ENCODE measurements around the gene AKAP17A. TPM values are rescaled to one million over a fixed set of nuclear protein-coding genes. Genes with fewer than 3 reads are reported as not detected.

Gene AKAP17A
- polyA plus RNA-seq, 1 donor: 26.7 TPM

- no peak for DNase-seq (ENCODE audit: low read depth)
Observed at GRCh38 chrX:1582686-1583437, 8.5 kb upstream of the AKAP17A start.

GRCh38 chrX:1584237-1585011 lies 7.0 kb upstream of the AKAP17A start:
- DNase-seq (ENCODE audit: low read depth): no peak

GRCh38 chrX:1587161-1587560 lies 4.2 kb upstream of the AKAP17A start:
- no peak for DNase-seq (ENCODE audit: low read depth)

- no peak for DNase-seq (ENCODE audit: low read depth)
Observed at GRCh38 chrX:1589356-1590130, 1.9 kb upstream of the AKAP17A start.

GRCh38 chrX:1591863-1592469 lies 562 bp downstream of the AKAP17A start:
- no peak for DNase-seq (ENCODE audit: low read depth)

GRCh38 chrX:1592470-1593142 lies 1.2 kb downstream of the AKAP17A start:
- no peak for DNase-seq (ENCODE audit: low read depth)

GRCh38 chrX:1593286-1594271 lies 2.2 kb downstream of the AKAP17A start:
- no peak for DNase-seq (ENCODE audit: low read depth)

GRCh38 chrX:1595711-1596060 lies 4.3 kb downstream of the AKAP17A start:
- DNase-seq (ENCODE audit: low read depth): no peak

GRCh38 chrX:1596676-1597344 lies 5.4 kb downstream of the AKAP17A start:
- DNase-seq (ENCODE audit: low read depth): no peak

- no peak for DNase-seq (ENCODE audit: low read depth)
Observed at GRCh38 chrX:1597345-1598020, 6.1 kb downstream of the AKAP17A start.

- no peak for DNase-seq (ENCODE audit: low read depth)
Observed at GRCh38 chrX:1598021-1598875, 6.8 kb downstream of the AKAP17A start.

GRCh38 chrX:1598876-1599790 lies 7.7 kb downstream of the AKAP17A start:
- DNase-seq (ENCODE audit: low read depth): no peak

- DNase-seq (ENCODE audit: low read depth): no peak
Observed at GRCh38 chrX:1599791-1600405, 8.5 kb downstream of the AKAP17A start.

GRCh38 chrX:1600406-1601050 lies 9.1 kb downstream of the AKAP17A start:
- DNase-seq (ENCODE audit: low read depth): no peak

- DNase-seq (ENCODE audit: low read depth): no peak
Observed at GRCh38 chrX:1601051-1601767, 9.8 kb downstream of the AKAP17A start.

GRCh38 chrX:1601768-1602085 lies 10.3 kb downstream of the AKAP17A start:
- DNase-seq (ENCODE audit: low read depth): no peak

All from forelimb muscle (tissue), 1 donor.